GM12878 (cell line): ENCODE results near the gene RNF149. TPM values are rescaled to one million over a fixed set of nuclear protein-coding genes. Genes with fewer than 3 reads are reported as not detected.

Experiments
- ATAC-seq: fragments of 200-7000 bp; cut with Tn5 transposase; 3 replicates; pipeline ENCODE4 v1.9.1; 2020; ENCODE audit warnings: mild to moderate bottlenecking, moderate library complexity
- BruUV-seq: library from RNA; stranded (reverse); fragments of 400-500 nt; replicated peaks from 2 replicates; lab custom pipeline; 2021; lab: Mats Ljungman, UMichigan
- CTCF ChIA-PET: fragments of 300-600 bp; sonication (Branson Sonifier 250); formaldehyde crosslinking; extraction: SDS; loops from one replicate; lab custom pipeline; 2021; ENCODE audit warnings: inconsistent platforms; lab: Yijun Ruan, JAX
- POLR2A ChIA-PET: fragments of 350-600 bp; formaldehyde crosslinking; extraction: SDS; loops from one replicate; lab custom pipeline; 2021; ENCODE audit warnings: inconsistent platforms; lab: Charles Lee
- RAD21 ChIA-PET: fragments of 300-600 bp; sonication (Branson Sonifier 250); formaldehyde crosslinking; loops from one replicate; lab custom pipeline; 2023; ENCODE audit warnings: antibody characterized with exemption; ENCODE audit not compliant: unreplicated experiment; lab: Charles Lee
- SMC1A ChIA-PET: fragments of 300-600 bp; sonication (Branson Sonifier 250); formaldehyde crosslinking; loops from one replicate; lab custom pipeline; 2023; ENCODE audit not compliant: unreplicated experiment, uncharacterized antibody; lab: Charles Lee
- DNase-seq: peaks from one replicate; pipeline ENCODE4 v3.0.0-alpha.2; 2011; ENCODE audit warnings: low read depth, low spot score
- FAIRE-seq: peaks from 3 replicates; lab custom pipeline; 2011; peaks lifted over from hg19 to GRCh38; lab: Jason Lieb, UNC
- H2AFZ ChIP-seq: 2 replicates; pipeline ENCODE4 v1.6.0; 2011; ENCODE audit warnings: low read depth, low read length, control low read depth; ENCODE audit not compliant: control insufficient read depth
- H3K27ac ChIP-seq: 2 replicates; pipeline ENCODE4 v1.5.1; 2011; ENCODE audit warnings: control low read depth; ENCODE audit not compliant: control insufficient read depth, insufficient read depth
- H3K27me3 ChIP-seq, 2 experiments: replicated peaks in 1 of 2; 2 replicates each; pipeline versions ENCODE4 v1.6.0 to v1.6.1; 2011; ENCODE audit warnings: low read length in 1 of 2; ENCODE audit not compliant: control insufficient read depth in 2 of 2, insufficient read depth in 2 of 2
- H3K36me3 ChIP-seq, 2 experiments: 2 replicates each; pipeline ENCODE4 v1.5.1; 2011; ENCODE audit warnings: low read length in 1 of 2; ENCODE audit not compliant: control insufficient read depth in 2 of 2, insufficient read depth in 2 of 2
- H3K4me1 ChIP-seq: 2 replicates; pipeline ENCODE4 v1.6.1; 2011; ENCODE audit warnings: mild to moderate bottlenecking, low read length, moderate library complexity, mixed read lengths; ENCODE audit not compliant: control insufficient read depth, insufficient read depth
- H3K4me2 ChIP-seq: 2 replicates; pipeline ENCODE4 v1.6.0; 2011; ENCODE audit warnings: control low read depth; ENCODE audit not compliant: control insufficient read depth, insufficient read depth
- H3K4me3 ChIP-seq: fragments of 200-600 bp; sonication (generic); 2 replicates; pipeline ENCODE4 v1.5.1; 2016
- H3K79me2 ChIP-seq: 2 replicates; pipeline ENCODE4 v1.6.0; 2011; ENCODE audit warnings: low read length; ENCODE audit not compliant: control insufficient read depth, insufficient read depth
- H3K9ac ChIP-seq: 2 replicates; pipeline ENCODE4 v1.8.0; 2011; ENCODE audit warnings: low read length, control low read depth, mixed read lengths; ENCODE audit not compliant: control insufficient read depth, insufficient read depth
- H3K9me3 ChIP-seq: replicated peaks from 3 replicates; pipeline ENCODE4 v1.5.1; 2011; ENCODE audit warnings: mild to moderate bottlenecking, low read length; ENCODE audit not compliant: control insufficient read depth, insufficient read depth
- H4K20me1 ChIP-seq: 2 replicates; pipeline ENCODE4 v1.6.0; 2011; ENCODE audit not compliant: control insufficient read depth, insufficient read depth
- CEBPB ChIP-seq, 2 experiments: fragments of 150-350 bp in 1 of 2; IDR thresholded peaks; 2 replicates each; pipeline ENCODE4 v1.6.1; 2012 to 2014; ENCODE audit warnings: low read depth in 2 of 2, low read length in 2 of 2, borderline replicate concordance in 1 of 2, inconsistent platforms in 1 of 2
- CREM ChIP-seq: IDR thresholded peaks from 2 replicates; pipeline ENCODE4 v1.6.1; 2014; ENCODE audit warnings: antibody characterized with exemption, low read depth
- E2F4 ChIP-seq: IDR thresholded peaks from 2 replicates; pipeline ENCODE4 v1.6.1; 2012; ENCODE audit warnings: low read depth, low read length, improper control_type of control experiment
- EGR1 ChIP-seq, 2 experiments: IDR thresholded peaks; 1 replicate in 1 of 2; 2 replicates in 1 of 2; pipeline ENCODE4 v1.6.1; 2011 to 2012; ENCODE audit warnings: low read depth in 2 of 2, low read length in 2 of 2, borderline replicate concordance in 1 of 2, mild to moderate bottlenecking in 1 of 2, moderate library complexity in 1 of 2
- GABPA ChIP-seq: IDR thresholded peaks from 2 replicates; pipeline ENCODE4 v1.6.1; 2014; ENCODE audit warnings: antibody characterized with exemption, low read depth, mild to moderate bottlenecking, inconsistent platforms
- IKZF1 ChIP-seq: fragments of 450-650 bp; conservative IDR thresholded peaks from 2 replicates; pipeline ENCODE4 v1.6.1; 2017; ENCODE audit warnings: antibody characterized with exemption, mild to moderate bottlenecking
- NR2C1 ChIP-seq: fragments of 450-650 bp; IDR thresholded peaks from 2 replicates; pipeline ENCODE4 v1.6.1; 2017; ENCODE audit warnings: antibody characterized with exemption, mild to moderate bottlenecking, moderate library complexity
- PKNOX1 ChIP-seq: fragments of 450-650 bp; IDR thresholded peaks from 2 replicates; pipeline ENCODE4 v1.6.1; 2016; ENCODE audit warnings: mild to moderate bottlenecking
- RCOR1 ChIP-seq: conservative IDR thresholded peaks from 2 replicates; pipeline ENCODE4 v1.6.1; 2012; ENCODE audit warnings: low read depth, low read length, improper control_type of control experiment
- SMAD1 ChIP-seq: fragments of 450-650 bp; IDR thresholded peaks from 2 replicates; pipeline ENCODE4 v1.6.1; 2018; ENCODE audit warnings: mild to moderate bottlenecking, low read depth; ENCODE audit not compliant: partially characterized antibody
- SPI1 ChIP-seq: IDR thresholded peaks from 2 replicates; pipeline ENCODE4 v1.6.1; 2011; ENCODE audit warnings: low read depth, mild to moderate bottlenecking, low read length, moderate library complexity, borderline replicate concordance; ENCODE audit not compliant: insufficient read depth
- ZBED1 ChIP-seq: IDR thresholded peaks from 2 replicates; pipeline ENCODE4 v1.6.1; 2016; ENCODE audit warnings: borderline replicate concordance
- WGBS: methylation state at CpG from one replicate; pipeline ENCODE4 v1.1.6; 2016; ENCODE audit warnings: low lambda C conversion rate; ENCODE audit not compliant: insufficient replicate concordance, insufficient coverage; ENCODE audit errors: missing lambda C conversion rate; 5-methylcytosine and 5-hydroxymethylcytosine counted together
- in situ Hi-C: fragments of 300-500 bp; cut with MboI; formaldehyde crosslinking; loops from 9 replicates; pipeline ENCODE4 v1.14.3; 2018; ENCODE audit warnings: mixed read lengths
- intact Hi-C: fragments of 100-400 bp; cut with micrococcal nuclease; formaldehyde crosslinking; loops from one replicate; pipeline ENCODE4 v1.14.2; 2022; ENCODE audit not compliant: unreplicated experiment
- polyA plus RNA-seq, 11 experiments: library from polyadenylated mRNA; depleted of rRNA in 4 of 11; unstranded in 6 of 11; stranded (reverse) in 5 of 11; fragments of >200 nt; fragmentation: Nextera tagmentation in 4 of 11; fragmentation: Illumina TruSeq in 1 of 11; extraction: Ambion mirVana in 4 of 11; extraction: Trizol in 1 of 11; gene quantifications; 1 replicate in 1 of 11; 2 replicates in 10 of 11; pipeline versions ENCODE4 v1.2.1 to v1.2.3, GENCODE V29; 2011 to 2016; ENCODE audit warnings: inconsistent platforms in 2 of 11, missing spikeins in 2 of 11, low read depth in 1 of 11
- total RNA-seq, 4 experiments: library from RNA; depleted of rRNA in 3 of 4; stranded (reverse); fragments of >200 nt in 3 of 4; fragmentation: Illumina TruSeq in 1 of 4; extraction: Trizol in 1 of 4; gene quantifications; 2 replicates each; pipeline versions ENCODE4 v1.2.1 to v1.2.3, GENCODE V29; 2013 to 2021

The RNF149 gene
- total and polyA plus RNA-seq, 10 of the 15 experiments (the other 5 are each of a cell fraction or from before 2014, with no cell fraction given): 5.2 to 38.4 (median 16.3) TPM

GRCh38 chr2:101265893-101266499, 42.5 kb downstream of the RNF149 start:
- Histone ChIP-seq H3K4me2 (no peak overlapping the region), H3K4me1 (no peaks in the 10 kb centered on the region), H3K27me3 (no peaks in the 10 kb centered on the region), H3K4me3 (no peak overlapping the region), H3K9me3 (no peaks in the 10 kb centered on the region), H3K36me3 (peaks cover 8 to 32% of the 10 kb centered on the region in 2 experiments), H3K27ac (no peak overlapping the region), H4K20me1 (no peaks in the 10 kb centered on the region), H2AFZ (no peak overlapping the region), H3K79me2 (no peaks in the 10 kb centered on the region), H3K9ac (no peak overlapping the region)
- intact Hi-C loops (no loop called here), in situ Hi-C loops (no loop called here)
- SMC1A ChIA-PET: interaction anchor here (0.7 to 3.1 kb wide), 3 partner anchors 13 to 108 kb away, joined by 3 to 17 read pairs (median 4); partner anchors contain the start of gene CNOT11
- DNase-seq (no peak), ATAC-seq (no peak), FAIRE-seq (no peak)
- TF ChIP-seq SPI1 (peak; percentile 11; the same call in 1 of the 2 replicates), NR2C1 (no peak)
- RAD21 ChIA-PET: no interaction called here
- no TSS peak for BruUV-seq
- POLR2A ChIA-PET: interaction anchor here (2.3 kb wide), 1 partner anchor 13 kb away, joined by 14 read pairs; the partner anchor contains the start of gene CNOT11
- WGBS: 81% methylated on average over 11 of the region's 11 CpGs
- CTCF ChIA-PET: interaction anchor here (1.0 to 1.5 kb wide), 2 partner anchors 10 to 20 kb away, joined by 3 read pairs; no protein-coding TSS in a partner anchor

- RAD21 ChIA-PET: no interaction called here
- no peaks in the 10 kb centered on the region for H3K79me2 ChIP-seq
- no peak overlapping the region for H3K4me2 ChIP-seq
- ATAC-seq: no peak
- H3K27me3 ChIP-seq: no peaks in the 10 kb centered on the region
- H3K36me3 ChIP-seq: peaks cover 6 to 29% of the 10 kb centered on the region in 2 experiments
- H3K4me1 ChIP-seq: no peaks in the 10 kb centered on the region
- CTCF ChIA-PET: no interaction called here
- TF ChIP-seq E2F4 (no peak), CREM (no peak), SMAD1 (no peak), PKNOX1 (no peak), GABPA (no peak), NR2C1 (no peak), EGR1 (IDR thresholded peaks at IDR 0.05; ENCODE audit: borderline replicate concordance in 1 of 2, low read depth in 2 of 2, low read length in 2 of 2) (no peak), CEBPB (IDR thresholded peaks at IDR 0.05; ENCODE audit: borderline replicate concordance in 1 of 2, low read depth in 2 of 2, low read length in 2 of 2) (no peak), IKZF1 (no peak), RCOR1 (no peak), ZBED1 (no peak)
- POLR2A ChIA-PET: interaction anchor here (0.8 kb wide), 1 partner anchor 9 kb away, joined by 3 read pairs; no protein-coding TSS in a partner anchor
- DNase-seq: no peak
- SMC1A ChIA-PET: no interaction called here
- no peak overlapping the region for H3K9ac ChIP-seq
- FAIRE-seq: no peak
- intact Hi-C loops: no loop called here
- in situ Hi-C loops: loop anchor here (5.0 kb wide), 1 partner anchor 33 kb away; no protein-coding TSS in a partner anchor
- no TSS peak for BruUV-seq
- no peak overlapping the region for H3K27ac ChIP-seq
- no peaks in the 10 kb centered on the region for H4K20me1 ChIP-seq
- WGBS: 95% methylated on average over 13 of the region's 13 CpGs
- no peaks in the 10 kb centered on the region for H3K9me3 ChIP-seq
- H2AFZ ChIP-seq: no peak overlapping the region
- H3K4me3 ChIP-seq: no peak overlapping the region
These were observed 44.1 kb downstream of the RNF149 start for GRCh38 chr2:101264360-101264939.
